IPS-18c (cell line): Measurements from ENCODE around the gene ARPIN.
"Not testable (repeated sequence)": the region's sequence is repeated elsewhere in the genome, so short reads cannot be mapped to it uniquely, and the experiment has no call there.

Source experiments
- H3K4me3 ChIP-seq: 2 replicates; pipeline ENCODE4 v1.7.0; 2013; ENCODE audit warnings: low read depth, mild to moderate bottlenecking, low read length, moderate library complexity; ENCODE audit not compliant: insufficient read depth
- H3K9me3 ChIP-seq: one replicate; pipeline ENCODE4 v1.6.1; 2013; ENCODE audit warnings: mild to moderate bottlenecking, low read length, moderate library complexity; ENCODE audit not compliant: control insufficient read depth, insufficient read depth

The ARPIN gene

DNA sequence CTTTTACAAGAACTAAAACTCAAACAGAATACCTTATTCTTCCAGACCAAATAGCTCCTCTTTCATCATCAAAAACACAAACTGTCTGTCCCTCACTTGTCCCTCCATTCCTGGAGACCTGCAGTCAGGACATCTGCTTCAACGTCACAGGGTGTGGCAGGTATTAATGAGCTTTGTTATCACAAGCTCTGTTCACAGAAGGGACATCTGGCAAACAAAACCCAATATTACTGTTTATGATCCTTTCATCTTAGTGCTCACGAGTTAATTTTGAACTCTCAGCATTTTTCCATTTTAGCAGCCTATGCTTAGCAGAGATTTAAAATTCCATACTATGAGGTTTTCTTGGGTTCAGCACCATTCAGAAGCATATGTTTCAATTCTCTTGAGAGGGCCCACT lies 51.9 kb downstream of the ARPIN start:
- Histone ChIP-seq H3K4me3 (no peak overlapping the region), H3K9me3 (no peaks in the 10 kb centered on the region)

DNA sequence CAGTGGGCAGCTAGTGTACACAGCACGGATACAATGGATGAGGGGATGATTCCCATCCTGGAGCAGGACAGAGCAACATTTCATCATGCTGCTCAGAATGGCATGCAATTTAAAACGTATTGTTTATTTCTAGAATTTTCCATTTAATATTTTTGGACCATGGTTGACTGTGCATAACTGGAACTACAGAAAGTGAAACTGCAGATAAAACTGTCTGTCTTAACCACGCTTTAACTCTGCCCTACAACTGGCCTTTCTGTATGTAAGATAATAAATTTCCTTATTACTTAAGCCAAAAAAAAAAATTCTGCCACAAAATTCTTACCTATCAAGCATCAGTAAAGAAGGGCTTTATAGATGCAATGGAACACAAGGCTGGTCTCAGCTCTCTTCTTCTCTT lies 52.3 kb downstream of the ARPIN start:
- H3K4me3 ChIP-seq, result no peak overlapping the region
- no peaks in the 10 kb centered on the region for H3K9me3 ChIP-seq

DNA sequence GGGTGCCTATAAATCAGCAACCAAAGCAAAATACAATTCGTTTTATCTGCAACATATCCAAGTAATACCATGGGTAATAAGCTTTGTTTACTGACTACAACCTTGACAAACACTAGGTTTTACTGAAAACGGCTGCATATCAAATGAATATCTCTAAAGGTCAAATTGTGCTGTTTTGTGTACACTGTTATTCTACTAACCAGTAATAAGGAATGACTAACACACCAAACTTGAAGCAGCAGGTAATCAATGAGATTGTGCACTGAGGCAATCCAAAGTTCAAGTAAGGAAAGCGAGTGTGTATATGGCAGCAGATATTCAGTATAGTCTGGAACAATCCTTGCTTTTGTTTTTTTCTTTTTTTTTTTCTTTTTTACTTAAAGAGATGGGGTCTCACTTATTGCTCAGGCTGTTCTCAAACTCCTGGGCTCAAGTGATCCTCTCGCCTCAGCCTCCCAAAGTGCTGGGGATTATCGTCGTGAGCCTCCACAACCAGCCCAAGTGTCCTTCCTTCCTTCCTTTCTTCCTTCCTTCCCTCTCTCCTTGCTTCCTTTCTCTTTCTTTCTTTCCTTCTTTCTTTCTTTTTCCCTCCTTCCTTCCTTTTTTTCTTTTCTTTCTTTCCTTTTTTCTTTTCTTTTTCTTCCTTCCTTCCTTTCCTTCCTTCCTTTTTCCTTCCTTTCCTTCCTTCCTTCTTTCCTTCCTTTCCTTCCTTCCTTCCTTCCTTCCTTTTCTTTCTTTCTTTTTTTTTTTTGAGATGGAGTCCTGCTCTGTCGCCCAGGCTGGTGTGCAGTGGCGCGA lies 53.9 kb downstream of the ARPIN start:
- no peaks in the 10 kb centered on the region for H3K9me3 ChIP-seq
- H3K4me3 ChIP-seq, result no peak overlapping the region

DNA sequence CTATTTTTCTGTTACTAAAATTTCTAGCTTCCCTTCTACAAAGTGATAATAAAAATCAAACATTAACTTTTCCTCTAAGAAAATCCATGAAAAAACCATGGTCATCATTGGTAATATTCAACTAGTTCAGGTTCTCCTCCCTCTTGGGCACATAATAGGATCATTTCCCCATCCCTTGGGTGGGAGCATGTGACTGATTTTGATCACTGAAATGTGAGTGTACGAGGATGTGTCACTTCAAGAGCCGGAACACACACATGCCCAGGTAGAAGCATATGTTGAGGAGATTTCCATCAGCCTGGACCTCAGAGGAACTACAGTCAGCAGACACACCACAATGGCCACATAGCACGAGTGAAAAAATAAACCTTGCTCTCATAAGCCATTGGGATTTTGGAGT lies 55.1 kb downstream of the ARPIN start:
- Histone ChIP-seq H3K4me3 (no peak overlapping the region), H3K9me3 (no peaks in the 10 kb centered on the region)

DNA sequence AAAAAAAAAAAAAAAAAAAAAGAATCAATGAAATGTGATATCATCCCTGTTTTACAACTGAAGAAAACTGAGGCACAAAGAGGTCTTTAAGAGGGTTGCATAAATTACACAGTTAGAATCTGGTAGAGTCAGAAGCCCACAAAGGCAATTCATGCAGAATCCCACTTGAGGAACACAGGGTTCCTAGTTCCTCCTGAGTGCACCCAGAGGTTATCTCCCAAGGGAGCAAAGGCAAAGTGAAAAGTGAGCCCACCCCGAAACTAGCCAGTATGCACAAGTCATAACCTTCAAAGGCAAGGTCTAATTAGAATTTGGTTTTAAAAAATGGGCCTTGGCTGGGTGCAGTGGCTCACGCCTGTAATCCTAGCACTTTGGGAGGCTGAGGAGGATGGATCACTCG lies 56.8 kb downstream of the ARPIN start:
- Histone ChIP-seq H3K4me3 (no peak overlapping the region), H3K9me3 (no peaks in the 10 kb centered on the region)

DNA sequence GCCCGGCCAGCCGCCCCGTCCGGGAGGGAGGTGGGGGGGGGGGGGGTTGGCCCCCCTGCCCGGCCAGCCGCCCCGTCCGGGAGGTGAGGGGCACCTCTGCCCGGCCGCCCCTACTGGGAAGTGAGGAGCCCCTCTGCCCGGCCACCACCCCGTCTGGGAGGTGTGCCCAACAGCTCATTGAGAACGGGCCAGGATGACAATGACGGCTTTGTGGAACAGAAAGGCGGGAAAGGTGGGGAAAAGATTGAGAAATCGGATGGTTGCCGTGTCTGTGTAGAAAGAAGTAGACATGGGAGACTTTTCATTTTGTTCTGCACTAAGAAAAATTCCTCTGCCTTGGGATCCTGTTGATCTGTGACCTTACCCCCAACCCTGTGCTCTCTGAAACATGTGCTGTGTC lies 57.9 kb downstream of the ARPIN start:
- not testable (repeated sequence) for H3K4me3 ChIP-seq, H3K9me3 ChIP-seq

DNA sequence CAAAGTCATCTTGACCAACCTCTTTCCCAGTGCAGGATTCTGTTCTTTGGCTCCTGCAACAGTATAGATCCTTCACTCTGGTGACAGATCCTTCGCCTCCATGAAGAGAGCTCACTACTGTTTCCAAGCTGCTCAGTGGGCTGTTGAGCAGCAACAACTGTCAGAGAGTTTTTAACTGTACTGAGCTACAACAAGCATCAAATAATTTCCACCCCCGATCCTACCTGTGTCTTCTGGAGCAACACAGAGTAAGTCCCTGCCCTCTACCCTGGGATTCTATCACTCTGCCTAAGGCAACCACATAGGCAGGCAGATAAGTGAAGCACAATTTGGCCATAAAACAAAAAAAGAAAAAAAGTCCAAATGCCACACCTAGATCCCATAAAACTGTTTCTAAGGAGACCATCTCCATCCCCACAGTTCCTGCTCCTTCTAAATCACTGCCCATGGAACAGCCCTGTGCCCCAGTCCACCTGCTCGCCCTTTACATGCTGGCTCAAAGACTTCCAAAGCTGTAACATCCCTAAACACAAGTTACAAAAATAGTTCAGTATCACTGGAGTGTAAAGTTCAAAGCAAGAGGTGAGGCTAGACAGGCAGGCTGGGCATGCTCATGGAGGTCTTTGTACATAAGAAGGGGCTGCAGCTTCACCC lies 60.3 kb downstream of the ARPIN start:
- Histone ChIP-seq H3K4me3 (no peak overlapping the region), H3K9me3 (no peaks in the 10 kb centered on the region)

DNA sequence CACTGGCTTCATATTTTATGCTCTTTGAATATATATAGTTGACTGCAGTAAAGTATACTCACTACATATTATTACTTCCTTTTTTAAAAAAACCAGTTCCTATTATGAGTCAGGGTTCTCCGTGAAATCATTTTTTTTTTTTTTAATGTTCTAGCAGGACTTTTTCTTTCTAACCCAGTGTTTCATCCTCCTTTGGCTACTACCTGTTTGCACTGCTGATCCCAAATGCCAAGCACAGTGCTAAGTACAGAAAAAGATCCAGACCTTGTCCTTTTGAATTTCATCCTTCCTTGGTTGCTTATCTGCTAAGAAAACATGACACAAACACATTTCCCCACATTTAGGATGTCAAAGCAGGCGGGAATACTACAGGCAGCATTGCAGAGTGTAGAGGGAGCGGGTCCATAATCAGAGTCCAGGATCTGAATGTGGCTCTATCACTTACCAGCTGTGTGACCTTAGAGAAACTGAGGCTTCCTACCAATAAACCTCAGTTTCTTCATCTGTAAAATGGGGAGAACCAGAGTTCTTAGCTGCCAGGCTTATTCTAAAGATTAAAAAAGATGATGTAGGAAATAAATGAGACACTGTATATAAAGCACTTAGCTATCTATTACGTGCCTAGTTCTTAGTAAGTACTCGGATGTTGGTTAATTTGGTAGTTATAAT lies 60.9 kb downstream of the ARPIN start:
- H3K4me3 ChIP-seq, result no peak overlapping the region
- no peaks in the 10 kb centered on the region for H3K9me3 ChIP-seq

DNA sequence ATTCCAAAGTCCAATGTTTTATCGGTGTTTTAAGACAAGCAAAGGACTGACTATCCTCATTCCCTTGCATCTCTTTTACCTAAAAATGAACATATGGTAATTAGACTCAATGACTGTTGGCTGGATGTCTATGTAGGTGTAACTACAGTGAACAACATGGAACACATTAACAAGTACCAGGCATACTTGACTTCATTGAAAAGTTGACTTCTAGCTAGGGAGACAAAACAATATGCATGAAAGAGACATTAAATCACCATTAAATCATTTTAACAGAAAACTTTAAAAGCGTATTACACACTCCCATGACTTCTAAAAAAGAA lies 63.8 kb downstream of the ARPIN start:
- H3K9me3 ChIP-seq, result no peaks in the 10 kb centered on the region

DNA sequence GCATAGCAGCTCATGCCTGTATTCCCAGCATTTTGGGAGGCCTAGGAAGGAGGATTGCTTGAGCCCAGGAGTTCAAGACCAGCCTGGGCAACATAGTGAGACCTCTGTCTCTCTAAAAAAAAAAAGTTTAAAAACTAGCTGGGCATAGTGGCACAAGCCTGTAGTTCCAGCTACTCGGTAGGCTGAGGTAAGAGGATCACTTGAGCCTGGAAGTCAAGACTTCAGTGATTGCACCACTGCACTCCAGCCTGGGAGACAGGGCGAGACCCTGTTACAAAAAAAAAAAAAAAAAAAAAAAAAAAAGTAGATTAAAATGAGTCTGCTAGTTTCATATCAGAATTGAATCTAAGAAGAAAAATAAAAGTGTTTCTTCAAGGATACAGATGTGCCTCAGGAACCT lies 65.7 kb downstream of the ARPIN start:
- no peak overlapping the region for H3K4me3 ChIP-seq
- no peaks in the 10 kb centered on the region for H3K9me3 ChIP-seq

More for the DNA sequence above, 63.8 kb downstream of the ARPIN start:
- H3K4me3 ChIP-seq, result no peak overlapping the region

DNA sequence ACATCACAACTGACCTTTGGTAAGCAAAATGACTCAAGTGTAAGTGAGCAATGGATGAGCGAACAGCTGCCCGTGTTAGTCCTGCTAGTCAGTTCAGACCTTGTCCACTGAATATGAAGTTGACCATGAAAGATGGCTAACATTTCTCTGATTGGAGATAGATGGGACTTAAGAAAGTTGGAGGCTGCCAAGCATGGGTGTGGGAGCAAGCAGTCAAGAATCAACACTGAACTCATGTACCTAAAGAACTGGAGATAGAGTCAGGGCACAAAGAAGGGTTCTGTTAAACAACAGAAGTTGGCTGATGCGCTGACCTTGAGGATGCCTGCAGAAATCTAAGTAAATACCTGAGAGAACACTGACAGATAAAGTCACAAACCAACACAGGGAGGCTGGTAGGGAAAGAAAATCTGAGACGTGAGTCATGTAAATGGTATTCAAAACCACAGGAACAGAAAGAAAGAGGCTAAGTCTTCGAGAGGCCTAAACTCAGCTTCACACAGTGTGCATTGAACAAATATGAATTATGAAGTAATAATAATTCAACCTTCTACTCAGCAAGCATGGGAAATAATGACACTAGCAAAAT lies 67.4 kb downstream of the ARPIN start:
- Histone ChIP-seq H3K4me3 (no peak overlapping the region), H3K9me3 (no peaks in the 10 kb centered on the region)
